Measurements from ENCODE around the gene HIBCH. TPM values are rescaled to one million over a fixed set of nuclear protein-coding genes. Genes with fewer than 3 reads are reported as not detected.

HIBCH gene
- total and polyA plus RNA-seq, 2 of the 13 experiments (the other 11 are each of a cell fraction or from before 2014, with no cell fraction given), result 18.8 to 49.5 TPM

DNA sequence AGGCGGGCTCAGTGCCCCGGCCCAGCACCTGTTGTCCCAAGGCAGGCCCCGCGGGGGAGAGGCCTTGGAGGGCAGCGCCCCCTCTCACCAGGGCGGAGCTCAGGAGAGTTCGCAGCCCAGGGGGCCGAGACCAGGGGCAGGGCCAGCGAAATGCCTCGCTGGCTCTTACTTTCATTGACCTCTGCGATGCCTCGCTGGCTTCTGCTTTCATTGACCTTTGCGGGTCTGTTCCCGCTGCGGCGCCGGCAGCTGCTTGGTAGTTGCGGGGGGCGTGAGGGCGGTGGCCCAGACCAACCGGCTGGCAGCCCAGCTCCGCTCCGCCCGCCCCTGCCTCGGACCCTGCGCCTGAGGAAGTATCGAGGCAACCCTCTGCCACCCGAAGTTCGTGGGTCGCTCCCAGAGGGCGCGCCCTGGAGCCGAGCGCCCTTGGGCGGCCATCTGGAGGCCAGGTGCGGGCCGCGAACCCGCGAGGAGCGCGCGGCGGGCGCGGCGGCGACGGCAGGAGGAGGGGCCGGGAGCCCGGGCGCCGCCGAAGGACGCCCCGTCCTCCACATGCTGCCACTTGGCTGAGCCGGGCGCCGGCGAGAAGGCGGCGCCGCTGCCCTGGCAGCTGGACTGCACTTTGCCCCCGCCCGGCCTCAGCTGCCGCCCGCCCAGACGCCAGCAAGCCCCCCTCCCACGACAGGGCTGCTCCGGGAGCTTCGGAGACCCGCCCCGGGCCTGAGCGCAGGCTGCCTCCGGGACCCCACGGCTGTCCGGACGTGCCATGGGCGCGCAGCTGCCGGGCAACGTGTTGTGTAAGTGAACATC, 139.1 kb downstream of the HIBCH start (continued):
- TF ChIP-seq NCOR1 (IDR thresholded peaks at IDR 0.05; ENCODE audit: borderline replicate concordance, low read length) (0 out of 2 replicates have a peak, but pooled peaks have one; percentile 46), ZNF343 (CRISPR knock-in tag; IDR thresholded peaks at IDR 0.05) (no peak), SIN3A (IDR thresholded peaks at IDR 0.05; ENCODE audit: borderline replicate concordance, low read depth, low read length) (peak; percentile 63; the same call in 1 of the 2 replicates), ZFP36L2 (CRISPR knock-in tag; IDR thresholded peaks at IDR 0.05) (no peak; the same call in 1 of the 2 replicates), ZNF883 (CRISPR knock-in tag; IDR thresholded peaks at IDR 0.05; ENCODE audit: not compliant biosample characterization) (no peak), KLF16 (CRISPR knock-in tag; IDR thresholded peaks at IDR 0.05) (0 out of 4 replicates have a peak, but pooled peaks of 1 of the 2 experiments have one; percentile 21), ZBTB1 (CRISPR knock-in tag; IDR thresholded peaks at IDR 0.05; ENCODE audit: borderline replicate concordance) (no peak), FOXJ3 (CRISPR knock-in tag; IDR thresholded peaks at IDR 0.05; ENCODE audit: borderline replicate concordance) (0 out of 2 replicates have a peak, but pooled peaks have one; percentile 70), NR2C2 (CRISPR knock-in tag; IDR thresholded peaks at IDR 0.05; ENCODE audit: borderline replicate concordance) (no peak; the same call in none of the 2 replicates), ZNF570 (CRISPR knock-in tag; IDR thresholded peaks at IDR 0.05; ENCODE audit: borderline replicate concordance) (0 out of 2 replicates have a peak, but pooled peaks have one; percentile 7), NBN (conservative IDR thresholded peaks at IDR 0.05) (no peak), ZBTB26 (CRISPR knock-in tag; IDR thresholded peaks at IDR 0.05; ENCODE audit: borderline replicate concordance) (no peak; the same call in 1 of the 2 replicates), ZBTB33 (CRISPR knock-in tag; IDR thresholded peaks at IDR 0.05) (no peak), KAT8 (CRISPR knock-in tag; IDR thresholded peaks at IDR 0.05) (peak; percentile 57; the same call in 1 of the 2 replicates), ZNF761 (CRISPR knock-in tag; conservative IDR thresholded peaks at IDR 0.05) (peak; percentile 74; the same call in 1 of the 2 replicates), ZNF430 (CRISPR knock-in tag; IDR thresholded peaks at IDR 0.05) (peak; percentile 24), FOXA1 (IDR thresholded peaks at IDR 0.05) (no peak), FOXA1 (CRISPR knock-in tag; IDR thresholded peaks at IDR 0.05) (no peak), SAFB2 (CRISPR knock-in tag; IDR thresholded peaks at IDR 0.05; ENCODE audit: borderline replicate concordance, low read depth) (peak; percentile 92; the same call in 1 of the 2 replicates)
- TF ChIP-seq, protein P1, sequence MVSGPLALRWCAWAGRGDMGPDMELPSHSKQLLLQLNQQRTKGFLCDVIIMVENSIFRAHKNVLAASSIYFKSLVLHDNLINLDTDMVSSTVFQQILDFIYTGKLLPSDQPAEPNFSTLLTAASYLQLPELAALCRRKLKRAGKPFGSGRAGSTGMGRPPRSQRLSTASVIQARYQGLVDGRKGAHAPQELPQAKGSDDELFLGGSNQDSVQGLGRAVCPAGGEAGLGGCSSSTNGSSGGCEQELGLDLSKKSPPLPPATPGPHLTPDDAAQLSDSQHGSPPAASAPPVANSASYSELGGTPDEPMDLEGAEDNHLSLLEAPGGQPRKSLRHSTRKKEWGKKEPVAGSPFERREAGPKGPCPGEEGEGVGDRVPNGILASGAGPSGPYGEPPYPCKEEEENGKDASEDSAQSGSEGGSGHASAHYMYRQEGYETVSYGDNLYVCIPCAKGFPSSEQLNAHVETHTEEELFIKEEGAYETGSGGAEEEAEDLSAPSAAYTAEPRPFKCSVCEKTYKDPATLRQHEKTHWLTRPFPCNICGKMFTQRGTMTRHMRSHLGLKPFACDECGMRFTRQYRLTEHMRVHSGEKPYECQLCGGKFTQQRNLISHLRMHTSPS (CRISPR knock-in tag; IDR thresholded peaks at IDR 0.05; ENCODE audit: low read depth), result peak; percentile 90; the same call in 1 of the 2 replicates
- TF ChIP-seq, protein P2, sequence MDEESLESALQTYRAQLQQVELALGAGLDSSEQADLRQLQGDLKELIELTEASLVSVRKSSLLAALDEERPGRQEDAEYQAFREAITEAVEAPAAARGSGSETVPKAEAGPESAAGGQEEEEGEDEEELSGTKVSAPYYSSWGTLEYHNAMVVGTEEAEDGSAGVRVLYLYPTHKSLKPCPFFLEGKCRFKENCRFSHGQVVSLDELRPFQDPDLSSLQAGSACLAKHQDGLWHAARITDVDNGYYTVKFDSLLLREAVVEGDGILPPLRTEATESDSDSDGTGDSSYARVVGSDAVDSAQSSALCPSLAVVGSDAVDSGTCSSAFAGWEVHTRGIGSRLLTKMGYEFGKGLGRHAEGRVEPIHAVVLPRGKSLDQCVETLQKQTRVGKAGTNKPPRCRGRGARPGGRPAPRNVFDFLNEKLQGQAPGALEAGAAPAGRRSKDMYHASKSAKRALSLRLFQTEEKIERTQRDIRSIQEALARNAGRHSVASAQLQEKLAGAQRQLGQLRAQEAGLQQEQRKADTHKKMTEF (CRISPR knock-in tag; IDR thresholded peaks at IDR 0.05), result peak; percentile 88; the same call in 1 of the 2 replicates
- TF ChIP-seq, protein P3, sequence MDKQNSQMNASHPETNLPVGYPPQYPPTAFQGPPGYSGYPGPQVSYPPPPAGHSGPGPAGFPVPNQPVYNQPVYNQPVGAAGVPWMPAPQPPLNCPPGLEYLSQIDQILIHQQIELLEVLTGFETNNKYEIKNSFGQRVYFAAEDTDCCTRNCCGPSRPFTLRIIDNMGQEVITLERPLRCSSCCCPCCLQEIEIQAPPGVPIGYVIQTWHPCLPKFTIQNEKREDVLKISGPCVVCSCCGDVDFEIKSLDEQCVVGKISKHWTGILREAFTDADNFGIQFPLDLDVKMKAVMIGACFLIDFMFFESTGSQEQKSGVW (CRISPR knock-in tag; IDR thresholded peaks at IDR 0.05; ENCODE audit: borderline replicate concordance), result no peak
